Adrenal gland (tissue), 12 donors: ENCODE data around the gene JAM3. TPM values are rescaled to one million over a fixed set of nuclear protein-coding genes. Genes with fewer than 3 reads are reported as not detected.
"Not testable (repeated sequence)": the region's sequence is repeated elsewhere in the genome, so short reads cannot be mapped to it uniquely, and the experiment has no call there.

Source experiments
- DNase-seq, 7 donors: peaks; one replicate each; pipeline ENCODE4 v3.0.0-alpha.2; 2019 to 2020
- H3K27ac ChIP-seq, 5 donors: fragments of 200-600 bp; sonication (generic) in 4 of 5; 1 replicate in 3 of 5; 2 replicates in 2 of 5; pipeline versions ENCODE4 v1.5.1 to v1.8.0; 2016 to 2020; ENCODE audit warnings: mild to moderate bottlenecking in 1 of 5
- H3K27me3 ChIP-seq: fragments of 200-600 bp; 2 replicates; pipeline ENCODE4 v1.8.0; 2021
- H3K36me3 ChIP-seq, 2 donors: fragments of 200-600 bp; replicated peaks in 1 of 2; 1 replicate in 1 of 2; 2 replicates in 1 of 2; pipeline versions ENCODE4 v1.5.1 to v1.8.0; 2018 to 2022
- H3K4me1 ChIP-seq, 2 donors: fragments of 200-600 bp; replicated peaks in 1 of 2; 1 replicate in 1 of 2; 2 replicates in 1 of 2; pipeline versions ENCODE4 v1.5.1 to v1.8.0; 2018 to 2021
- H3K4me3 ChIP-seq, 4 donors: fragments of 200-600 bp; sonication (generic) in 3 of 4; one replicate each; pipeline ENCODE4 v1.5.1; 2016 to 2018
- H3K9me3 ChIP-seq, 3 donors: fragments of 200-600 bp; sonication (generic) in 1 of 3; replicated peaks in 1 of 3; 1 replicate in 2 of 3; 2 replicates in 1 of 3; pipeline versions ENCODE4 v1.5.1 to v1.8.0; 2016 to 2021
- CTCF ChIP-seq, 6 experiments: fragments of 450-650 bp in 4 of 6; fragments of 200-600 bp in 2 of 6; sonication (generic) in 1 of 6; IDR thresholded peaks; 1 replicate in 5 of 6; 2 replicates in 1 of 6; pipeline versions ENCODE4 v1.5.1 to v1.8.0; 2016 to 2021; ENCODE audit warnings: antibody characterized with exemption in 6 of 6, mild to moderate bottlenecking in 2 of 6, moderate library complexity in 1 of 6
- POLR2A ChIP-seq, 2 donors: fragments of 450-650 bp; IDR thresholded peaks; one replicate each; pipeline ENCODE4 v1.6.1; 2017; ENCODE audit warnings: antibody characterized with exemption in 2 of 2, mild to moderate bottlenecking in 2 of 2, moderate library complexity in 1 of 2
- WGBS, 4 donors: extraction: QIAGEN DNeasy Blood & Tissue Kit in 2 of 4; methylation state at CpG; one replicate each; pipeline versions ENCODE4 v1.1.5 to v1.1.7; 2013 to 2017; 5-methylcytosine and 5-hydroxymethylcytosine counted together
- intact Hi-C, 2 donors: fragments of 100-400 bp; cut with DNase I; formaldehyde crosslinking; loops; one replicate each; pipeline versions ENCODE4 v1.14.1 to v1.15.0; 2022 to 2023
- polyA plus RNA-seq, 3 donors: library from polyadenylated mRNA; stranded (reverse); fragments of 200-250 nt in 2 of 3; fragments of 350-450 nt in 1 of 3; fragmentation: Illumina TruSeq in 1 of 3; extraction: RNeasy Lipid Tissue Mini Kit (QIAGEN cat#74804) in 1 of 3; gene quantifications; one replicate each; pipeline ENCODE4 v1.2.3, GENCODE V29; 2013 to 2014
- total RNA-seq, 9 donors: library from RNA; depleted of rRNA in 4 of 9; stranded (reverse); fragments of >200 nt in 4 of 9; fragments of 120-200 nt in 1 of 9; fragmentation: NEBNext Ultra II Directional in 1 of 9; extraction: Animal tissue kit (Norgen Biotek cat#: 25700) in 1 of 9; gene quantifications; one replicate each; pipeline versions ENCODE4 v1.1.0 to v1.2.4, GENCODE V29; 2013 to 2023
- donor health status: healthy with polysubstance abuse.
- donor health status: Bipolar disorder and iron deficiency.
- donor health status: DM: yes; HTN: yes; CAD: no.
- donor health status: DM: no; HTN: no; CAD: no.
- donor health status: DM: no; HTN: no; CAD: no.
- donor health status: DM: yes; HTN: yes; CAD: no.

The JAM3 gene
- total and polyA plus RNA-seq, 12 donors, result 18.0 to 42.2 (median 31.9) TPM

GRCh38 chr11:134181707-134182106 lies 112.8 kb downstream of the JAM3 start:
- WGBS, 4 donors, result 91 to 97% (median 93%) methylated on average over 4 of the region's 4 CpGs
- intact Hi-C loops, result no loop called here
- H3K9me3 ChIP-seq, result no peaks in the 10 kb centered on the region
- TF ChIP-seq POLR2A (IDR thresholded peaks at IDR 0.05) (no peak), CTCF (IDR thresholded peaks at IDR 0.05) (no peak)
- no peak overlapping the region for H3K4me3 ChIP-seq
- H3K27me3 ChIP-seq, result no peaks in the 10 kb centered on the region
- peaks cover 0 to 27% of the 10 kb centered on the region in 2 donors for H3K36me3 ChIP-seq
- H3K4me1 ChIP-seq, result no peaks in the 10 kb centered on the region
- H3K27ac ChIP-seq, result no peak overlapping the region
- no peak for DNase-seq

DNA sequence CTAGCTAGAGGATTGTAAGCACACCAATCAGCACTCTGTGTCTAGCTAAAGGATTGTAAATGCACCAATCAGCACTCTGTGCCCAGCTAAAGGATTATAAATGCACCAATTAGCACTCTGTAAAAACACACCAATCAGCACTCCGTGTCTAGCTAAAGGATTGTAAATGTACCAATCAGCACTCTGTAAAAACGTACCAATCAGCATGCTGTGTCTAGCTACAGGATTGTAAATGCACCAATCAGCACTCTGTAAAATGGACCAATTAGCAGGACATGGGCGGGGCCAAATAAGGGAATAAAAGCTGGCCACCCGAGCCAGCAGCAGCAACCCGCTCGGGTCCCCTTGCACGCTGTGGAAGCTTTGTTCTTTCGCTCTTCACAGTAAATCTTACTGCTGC lies 119.2 kb downstream of the JAM3 start:
- H3K36me3 ChIP-seq, result peaks cover 0 to 41% of the 10 kb centered on the region in 2 donors
- 96 to 98% (median 97%) methylated on average over 8 of the region's 8 CpGs for WGBS, 4 donors
- H3K27me3 ChIP-seq, result not testable (repeated sequence)

DNA sequence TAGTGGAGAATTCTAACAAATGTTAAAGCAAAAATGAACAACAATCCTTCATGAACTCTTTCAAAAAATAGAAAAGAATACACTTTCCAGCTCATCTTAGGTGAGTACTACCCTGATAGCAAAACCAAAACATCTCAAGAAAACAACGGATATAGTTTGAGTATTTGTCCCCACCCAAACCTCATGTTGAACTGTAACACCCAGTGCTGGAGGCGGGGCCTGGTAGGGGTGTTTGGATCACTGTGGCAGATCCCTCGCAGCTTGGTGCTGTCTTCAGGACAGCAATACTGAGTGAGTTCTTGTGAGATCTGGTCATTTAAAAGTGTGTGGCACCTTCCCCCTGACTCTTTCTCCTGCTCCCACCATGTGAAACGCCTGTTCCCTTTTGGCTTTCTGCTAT lies 127.9 kb downstream of the JAM3 start:
- Histone ChIP-seq H3K27me3 (no peaks in the 10 kb centered on the region), H3K27ac (no peak overlapping the region), H3K4me1 (no peaks in the 10 kb centered on the region), H3K36me3 (peaks cover 0 to 20% of the 10 kb centered on the region in 2 donors), H3K4me3 (no peak overlapping the region), H3K9me3 (no peaks in the 10 kb centered on the region)
- TF ChIP-seq CTCF (IDR thresholded peaks at IDR 0.05) (no peak), POLR2A (IDR thresholded peaks at IDR 0.05) (no peak)
- no peak for DNase-seq
- intact Hi-C loops, result no loop called here
- WGBS, 4 donors, result 94 to 96% (median 95%) methylated on average over 4 of the region's 4 CpGs

More for the DNA sequence above, 119.2 kb downstream of the JAM3 start:
- H3K4me3 ChIP-seq, H3K27ac ChIP-seq, H3K9me3 ChIP-seq, DNase-seq, intact Hi-C loops, H3K4me1 ChIP-seq: not testable (repeated sequence)

GRCh38 chr11:134199531-134199930 lies 130.7 kb downstream of the JAM3 start:
- peaks cover 0 to 26% of the 10 kb centered on the region in 2 donors for H3K36me3 ChIP-seq
- TF ChIP-seq POLR2A (IDR thresholded peaks at IDR 0.05) (no peak), CTCF (IDR thresholded peaks at IDR 0.05) (no peak)
- 97 to 99% (median 97%) methylated on average over 9 of the region's 9 CpGs for WGBS, 4 donors
- no peak overlapping the region for H3K4me3 ChIP-seq
- intact Hi-C loops, result no loop called here
- DNase-seq, result no peak
- H3K4me1 ChIP-seq, result no peaks in the 10 kb centered on the region
- H3K27ac ChIP-seq, result no peak overlapping the region
- no peaks in the 10 kb centered on the region for H3K9me3 ChIP-seq
- no peaks in the 10 kb centered on the region for H3K27me3 ChIP-seq

- no peak for DNase-seq
- H3K27ac ChIP-seq, result no peak overlapping the region
- H3K9me3 ChIP-seq, result no peaks in the 10 kb centered on the region
- H3K4me1 ChIP-seq, result no peaks in the 10 kb centered on the region
- no peak overlapping the region for H3K4me3 ChIP-seq
- 94 to 99% (median 97%) methylated on average over 6 of the region's 6 CpGs for WGBS, 4 donors
- TF ChIP-seq POLR2A (IDR thresholded peaks at IDR 0.05) (no peak), CTCF (IDR thresholded peaks at IDR 0.05) (no peak)
- intact Hi-C loops, result no loop called here
- H3K27me3 ChIP-seq, result no peaks in the 10 kb centered on the region
- peaks cover 0 to 32% of the 10 kb centered on the region in 2 donors for H3K36me3 ChIP-seq
These were observed 131.8 kb downstream of the JAM3 start for GRCh38 chr11:134200688-134201087.
